ENCODE results near the gene SLX4IP.

DNA sequence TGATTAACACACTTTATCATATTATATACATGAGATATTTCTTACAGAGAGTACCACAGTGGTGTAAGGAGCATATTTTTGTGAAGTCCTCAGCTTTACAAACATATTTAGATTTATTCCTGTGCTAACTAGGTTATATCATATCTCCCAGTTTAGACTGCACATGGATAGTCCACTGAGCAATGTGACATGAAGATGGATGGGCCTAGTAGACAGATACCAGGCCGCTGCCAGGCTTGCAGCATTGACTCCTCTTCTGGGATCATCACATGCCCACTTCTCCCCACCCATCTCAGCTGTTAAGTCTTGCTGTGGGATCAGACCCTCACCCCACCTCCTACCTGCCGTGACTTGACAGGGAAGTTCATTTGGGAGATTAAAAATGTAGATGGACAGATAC is 95.8 kb downstream of the SLX4IP start:
- TF ChIP-seq ZNF324 (tag by site-specific recombination; IDR thresholded peaks at IDR 0.05): no peak
- TF ChIP-seq ZSCAN23 (tag by site-specific recombination; IDR thresholded peaks at IDR 0.05): no peak
- TF ChIP-seq, protein P1, sequence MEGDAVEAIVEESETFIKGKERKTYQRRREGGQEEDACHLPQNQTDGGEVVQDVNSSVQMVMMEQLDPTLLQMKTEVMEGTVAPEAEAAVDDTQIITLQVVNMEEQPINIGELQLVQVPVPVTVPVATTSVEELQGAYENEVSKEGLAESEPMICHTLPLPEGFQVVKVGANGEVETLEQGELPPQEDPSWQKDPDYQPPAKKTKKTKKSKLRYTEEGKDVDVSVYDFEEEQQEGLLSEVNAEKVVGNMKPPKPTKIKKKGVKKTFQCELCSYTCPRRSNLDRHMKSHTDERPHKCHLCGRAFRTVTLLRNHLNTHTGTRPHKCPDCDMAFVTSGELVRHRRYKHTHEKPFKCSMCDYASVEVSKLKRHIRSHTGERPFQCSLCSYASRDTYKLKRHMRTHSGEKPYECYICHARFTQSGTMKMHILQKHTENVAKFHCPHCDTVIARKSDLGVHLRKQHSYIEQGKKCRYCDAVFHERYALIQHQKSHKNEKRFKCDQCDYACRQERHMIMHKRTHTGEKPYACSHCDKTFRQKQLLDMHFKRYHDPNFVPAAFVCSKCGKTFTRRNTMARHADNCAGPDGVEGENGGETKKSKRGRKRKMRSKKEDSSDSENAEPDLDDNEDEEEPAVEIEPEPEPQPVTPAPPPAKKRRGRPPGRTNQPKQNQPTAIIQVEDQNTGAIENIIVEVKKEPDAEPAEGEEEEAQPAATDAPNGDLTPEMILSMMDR (tag by site-specific recombination; IDR thresholded peaks at IDR 0.05): no peak

Measured in HEK293 (cell line).